DND-41 (cell line): Measurements from ENCODE around the gene HSBP1L1.

ENCODE experiments used
- ATAC-seq: fragments of 200-7000 bp; cut with Tn5 transposase; 3 replicates; pipeline ENCODE4 v1.9.1; 2021; ENCODE audit warnings: low read depth; ENCODE audit not compliant: insufficient read depth
- DNase-seq: peaks from one replicate; pipeline ENCODE4 v3.0.0-alpha.2; 2020
- H2AFZ ChIP-seq: 2 replicates; pipeline ENCODE4 v1.6.0; 2012; ENCODE audit warnings: low read depth, low read length
- H3K27ac ChIP-seq: 2 replicates; pipeline ENCODE4 v1.5.1; 2012; ENCODE audit warnings: low read length, inconsistent platforms
- H3K27me3 ChIP-seq: fragments of 200-600 bp; sonication (generic); 2 replicates; pipeline ENCODE4 v1.6.0; 2012; ENCODE audit warnings: low read length, mild to moderate bottlenecking, inconsistent platforms; ENCODE audit not compliant: insufficient read depth, poor library complexity
- H3K36me3 ChIP-seq: 2 replicates; pipeline ENCODE4 v1.5.1; 2012; ENCODE audit warnings: low read length, inconsistent platforms; ENCODE audit not compliant: insufficient read depth
- H3K4me1 ChIP-seq: 2 replicates; pipeline ENCODE4 v1.5.1; 2012; ENCODE audit warnings: mild to moderate bottlenecking, low read length; ENCODE audit not compliant: insufficient read depth
- H3K4me2 ChIP-seq: 2 replicates; pipeline ENCODE4 v1.6.0; 2012; ENCODE audit warnings: mild to moderate bottlenecking, moderate library complexity, low read length, inconsistent platforms; ENCODE audit not compliant: insufficient read depth
- H3K4me3 ChIP-seq, 2 experiments: fragments of 200-600 bp in 1 of 2; shearing (Covaris generic) in 1 of 2; 2 replicates each; pipeline ENCODE4 v1.5.1; 2012 to 2016; ENCODE audit warnings: inconsistent platforms in 2 of 2, low read length in 2 of 2, mild to moderate bottlenecking in 2 of 2, low read depth in 1 of 2, moderate library complexity in 1 of 2
- H3K79me2 ChIP-seq: 2 replicates; pipeline ENCODE4 v1.6.0; 2012; ENCODE audit warnings: low read length, inconsistent platforms; ENCODE audit not compliant: insufficient read depth
- H3K9ac ChIP-seq: 2 replicates; pipeline ENCODE4 v1.6.0; 2012; ENCODE audit warnings: low read depth, mild to moderate bottlenecking, inconsistent platforms, low read length, moderate library complexity
- H3K9me3 ChIP-seq: 2 replicates; pipeline ENCODE4 v1.5.1; 2012; ENCODE audit warnings: low read length, moderate library complexity, mild to moderate bottlenecking, inconsistent platforms; ENCODE audit not compliant: insufficient read depth, severe bottlenecking
- H4K20me1 ChIP-seq: 2 replicates; pipeline ENCODE4 v1.6.0; 2012; ENCODE audit warnings: low read length; ENCODE audit not compliant: insufficient read depth
- EZH2 ChIP-seq: IDR thresholded peaks from 3 replicates; pipeline ENCODE4 v1.6.1; 2012; ENCODE audit warnings: borderline replicate concordance, low read depth, mild to moderate bottlenecking, moderate library complexity, low read length, inconsistent platforms; ENCODE audit not compliant: severe bottlenecking
- TF ChIP-seq, protein P1 (sequence below): IDR thresholded peaks from 2 replicates; pipeline ENCODE4 v1.5.1; 2012; ENCODE audit warnings: borderline replicate concordance, low read length, moderate library complexity, mild to moderate bottlenecking; ENCODE audit not compliant: poor library complexity, severe bottlenecking; ENCODE audit errors: extremely low read depth

The HSBP1L1 gene

DNA sequence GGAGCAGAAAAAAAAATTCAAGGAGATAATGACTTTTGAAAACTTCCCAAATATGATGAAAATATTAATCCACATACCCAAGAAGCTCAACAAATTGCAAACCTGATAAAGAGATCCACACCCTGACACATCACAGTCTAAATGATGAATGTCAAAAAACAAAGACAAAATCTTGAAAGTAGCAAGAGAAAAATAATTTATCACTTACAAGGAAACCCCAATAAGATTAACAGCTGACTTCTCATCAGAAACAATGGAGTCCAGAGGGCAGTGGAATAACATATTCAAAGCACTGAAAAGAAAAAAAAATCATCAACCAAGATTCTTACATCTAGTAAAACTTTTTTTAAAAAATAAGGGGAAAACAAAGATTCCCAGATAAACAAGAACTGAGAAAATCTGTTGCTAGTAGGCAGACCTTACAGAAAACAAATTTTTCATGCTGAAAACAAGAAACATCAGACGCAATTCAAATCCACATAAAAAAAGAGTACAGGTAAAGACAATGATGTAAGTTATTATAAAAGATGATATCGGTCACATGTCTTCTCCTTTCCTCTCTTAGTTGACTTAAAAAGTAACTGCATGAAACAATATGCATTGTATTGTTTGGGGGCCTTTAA is 34.3 kb upstream of the HSBP1L1 start:
- no peak overlapping the region for H3K4me2 ChIP-seq
- H4K20me1 ChIP-seq, result peaks cover 4% of the 10 kb centered on the region; the same call in 1 of the 2 replicates
- no peak overlapping the region for H2AFZ ChIP-seq
- ATAC-seq, result no peak
- H3K27ac ChIP-seq, result no peak overlapping the region
- no peak for DNase-seq
- H3K9me3 ChIP-seq, result peaks cover 48% of the 10 kb centered on the region
- no peaks in the 10 kb centered on the region for H3K4me1 ChIP-seq
- H3K4me3 ChIP-seq, result no peak overlapping the region
- peaks cover 57% of the 10 kb centered on the region for H3K36me3 ChIP-seq
- peaks cover 56% of the 10 kb centered on the region for H3K79me2 ChIP-seq
- TF ChIP-seq EZH2, result no peak
- TF ChIP-seq, protein P1, sequence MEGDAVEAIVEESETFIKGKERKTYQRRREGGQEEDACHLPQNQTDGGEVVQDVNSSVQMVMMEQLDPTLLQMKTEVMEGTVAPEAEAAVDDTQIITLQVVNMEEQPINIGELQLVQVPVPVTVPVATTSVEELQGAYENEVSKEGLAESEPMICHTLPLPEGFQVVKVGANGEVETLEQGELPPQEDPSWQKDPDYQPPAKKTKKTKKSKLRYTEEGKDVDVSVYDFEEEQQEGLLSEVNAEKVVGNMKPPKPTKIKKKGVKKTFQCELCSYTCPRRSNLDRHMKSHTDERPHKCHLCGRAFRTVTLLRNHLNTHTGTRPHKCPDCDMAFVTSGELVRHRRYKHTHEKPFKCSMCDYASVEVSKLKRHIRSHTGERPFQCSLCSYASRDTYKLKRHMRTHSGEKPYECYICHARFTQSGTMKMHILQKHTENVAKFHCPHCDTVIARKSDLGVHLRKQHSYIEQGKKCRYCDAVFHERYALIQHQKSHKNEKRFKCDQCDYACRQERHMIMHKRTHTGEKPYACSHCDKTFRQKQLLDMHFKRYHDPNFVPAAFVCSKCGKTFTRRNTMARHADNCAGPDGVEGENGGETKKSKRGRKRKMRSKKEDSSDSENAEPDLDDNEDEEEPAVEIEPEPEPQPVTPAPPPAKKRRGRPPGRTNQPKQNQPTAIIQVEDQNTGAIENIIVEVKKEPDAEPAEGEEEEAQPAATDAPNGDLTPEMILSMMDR, result no peak
- H3K9ac ChIP-seq, result no peak overlapping the region
- no peaks in the 10 kb centered on the region for H3K27me3 ChIP-seq

DNA sequence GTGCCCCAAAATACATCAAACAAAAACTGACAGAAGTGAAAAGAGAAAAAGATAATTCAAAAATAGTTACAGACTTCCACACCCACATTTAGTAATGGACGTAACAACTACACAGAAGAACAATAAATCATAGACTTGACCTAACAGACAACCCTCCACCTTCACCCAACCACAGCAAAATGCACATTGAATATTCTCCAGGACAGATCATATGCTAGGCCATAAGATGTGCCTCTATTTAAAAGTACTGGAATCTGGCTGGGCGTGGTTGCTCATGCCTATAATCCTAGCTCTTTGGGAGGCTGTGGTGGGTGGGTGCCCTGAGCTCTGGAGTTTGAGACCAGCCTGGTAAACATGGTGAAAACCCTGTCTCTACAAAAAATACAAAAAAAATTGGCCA is 33.0 kb upstream of the HSBP1L1 start:
- Histone ChIP-seq H3K36me3 (peaks cover 70% of the 10 kb centered on the region), H2AFZ (no peak overlapping the region), H3K9ac (no peak overlapping the region), H3K4me3 (no peak overlapping the region), H3K27ac (no peak overlapping the region), H3K27me3 (no peaks in the 10 kb centered on the region), H3K4me2 (no peak overlapping the region), H3K9me3 (peaks cover 52% of the 10 kb centered on the region), H4K20me1 (peaks cover 7% of the 10 kb centered on the region; the same call in 1 of the 2 replicates), H3K4me1 (no peaks in the 10 kb centered on the region), H3K79me2 (peaks cover 69% of the 10 kb centered on the region)
- TF ChIP-seq, protein P1, result no peak
- TF ChIP-seq EZH2, result no peak
- ATAC-seq (no peak), DNase-seq (no peak)

DNA sequence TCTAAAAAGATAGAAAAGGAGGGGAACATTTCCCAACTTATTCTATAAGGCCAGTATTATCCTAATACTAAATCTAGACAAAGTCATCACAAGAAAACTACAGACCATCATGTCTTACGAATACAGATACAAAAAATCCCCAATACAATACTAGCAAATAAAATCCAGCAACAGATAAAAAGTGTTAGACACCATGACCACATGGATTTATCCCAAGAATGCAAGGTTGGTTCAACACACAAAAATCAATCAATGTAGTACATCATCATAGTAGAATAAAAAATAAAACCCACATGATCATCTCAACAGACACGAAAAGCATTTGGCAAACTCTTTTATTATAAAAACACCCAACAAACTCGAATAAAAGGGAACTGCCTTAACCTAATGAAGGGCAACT is 31.5 kb upstream of the HSBP1L1 start:
- Histone ChIP-seq H2AFZ (no peak overlapping the region), H3K4me1 (no peaks in the 10 kb centered on the region), H4K20me1 (peaks cover 5% of the 10 kb centered on the region; the same call in 1 of the 2 replicates), H3K36me3 (peaks cover 81% of the 10 kb centered on the region), H3K9me3 (peaks cover 55% of the 10 kb centered on the region), H3K4me2 (no peak overlapping the region), H3K27ac (no peak overlapping the region), H3K27me3 (no peaks in the 10 kb centered on the region), H3K79me2 (peaks cover 72% of the 10 kb centered on the region), H3K4me3 (no peak overlapping the region), H3K9ac (no peak overlapping the region)
- TF ChIP-seq, protein P1, result no peak
- no peak for TF ChIP-seq EZH2
- DNase-seq (no peak), ATAC-seq (no peak)

DNA sequence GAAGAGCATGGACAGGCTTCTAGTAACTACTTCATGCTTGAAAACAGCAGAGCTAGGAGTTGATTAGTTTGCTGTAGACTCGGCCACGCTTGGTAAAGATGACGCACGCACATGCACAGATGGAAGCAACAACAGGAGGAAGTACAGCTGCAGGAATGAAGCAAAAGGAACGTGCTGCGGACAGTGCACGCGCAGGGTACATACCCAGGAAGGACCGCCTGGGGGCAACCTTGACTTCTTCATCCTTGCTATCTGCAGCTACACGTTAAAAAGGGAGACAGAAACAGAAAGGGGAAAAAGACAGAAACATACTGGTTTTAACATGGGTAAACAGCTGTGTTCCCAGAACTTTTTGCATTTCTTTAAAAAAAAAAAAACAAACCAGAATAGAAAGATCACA is 30.7 kb upstream of the HSBP1L1 start:
- H3K36me3 ChIP-seq, result peaks cover 79% of the 10 kb centered on the region
- no peak for ATAC-seq
- H3K4me2 ChIP-seq, result no peak overlapping the region
- no peak overlapping the region for H2AFZ ChIP-seq
- H4K20me1 ChIP-seq, result peaks cover 5% of the 10 kb centered on the region; the same call in 1 of the 2 replicates
- H3K4me3 ChIP-seq, result no peak overlapping the region
- TF ChIP-seq, protein P1, result no peak
- no peak for TF ChIP-seq EZH2
- H3K27ac ChIP-seq, result no peak overlapping the region
- DNase-seq, result no peak
- H3K9ac ChIP-seq, result no peak overlapping the region
- H3K9me3 ChIP-seq, result peaks cover 55% of the 10 kb centered on the region
- peaks cover 71% of the 10 kb centered on the region for H3K79me2 ChIP-seq
- H3K27me3 ChIP-seq, result no peaks in the 10 kb centered on the region
- no peaks in the 10 kb centered on the region for H3K4me1 ChIP-seq
